ENCODE data around the gene CAMK2D. TPM values are rescaled to one million over a fixed set of nuclear protein-coding genes. Genes with fewer than 3 reads are reported as not detected.

CAMK2D gene
- total RNA-seq, 2 experiments from 2014 or later: 33.6 to 43.1 TPM

- H3K4me1 Mint-ChIP-seq: peaks cover 14% of the 10 kb centered on the region
- H3K9me3 Mint-ChIP-seq (ENCODE audit: low read depth): no peaks in the 10 kb centered on the region
- ATAC-seq (no peak), DNase-seq (no peak)
- peaks cover 40% of the 10 kb centered on the region for H3K36me3 Mint-ChIP-seq
- CTCF ChIA-PET: interaction anchor here (1.0 to 1.3 kb wide), 2 partner anchors 8 to 63 kb away, joined by 3 read pairs; no protein-coding TSS in a partner anchor
- H3K4me3 Mint-ChIP-seq: no peak overlapping the region
- no peaks in the 10 kb centered on the region for H3K27me3 Mint-ChIP-seq
- no peak overlapping the region for H3K27ac Mint-ChIP-seq
Observed at GRCh38 chr4:113610537-113610936, 151.0 kb downstream of the CAMK2D start.

- CTCF ChIA-PET: no interaction called here
- no peak overlapping the region for H3K4me3 Mint-ChIP-seq
- peaks cover 14% of the 10 kb centered on the region for H3K4me1 Mint-ChIP-seq
- H3K27ac Mint-ChIP-seq: no peak overlapping the region
- peaks cover 5% of the 10 kb centered on the region for H3K9me3 Mint-ChIP-seq (ENCODE audit: low read depth)
- ATAC-seq (no peak), DNase-seq (no peak)
- H3K27me3 Mint-ChIP-seq: no peaks in the 10 kb centered on the region
- H3K36me3 Mint-ChIP-seq: peaks cover 48% of the 10 kb centered on the region
Observed at GRCh38 chr4:113607998-113608397, 153.5 kb downstream of the CAMK2D start.

GRCh38 chr4:113607147-113607720 is 154.3 kb downstream of the CAMK2D start:
- Mint-ChIP-seq H3K27me3 (no peaks in the 10 kb centered on the region), H3K4me3 (no peak overlapping the region), H3K9me3 (ENCODE audit: low read depth) (peaks cover 5% of the 10 kb centered on the region), H3K36me3 (peaks cover 53% of the 10 kb centered on the region), H3K4me1 (peaks cover 14% of the 10 kb centered on the region), H3K27ac (no peak overlapping the region)
- no peak for ATAC-seq
- CTCF ChIA-PET: no interaction called here
- DNase-seq: no peak

- no peak overlapping the region for H3K27ac Mint-ChIP-seq
- H3K36me3 Mint-ChIP-seq: peaks cover 54% of the 10 kb centered on the region
- H3K9me3 Mint-ChIP-seq (ENCODE audit: low read depth): peaks cover 5% of the 10 kb centered on the region
- no peaks in the 10 kb centered on the region for H3K27me3 Mint-ChIP-seq
- H3K4me3 Mint-ChIP-seq: no peak overlapping the region
- CTCF ChIA-PET: no interaction called here
- ATAC-seq: no peak
- DNase-seq: no peak
- H3K4me1 Mint-ChIP-seq: peaks cover 14% of the 10 kb centered on the region
Observed at GRCh38 chr4:113604955-113605354, 156.6 kb downstream of the CAMK2D start.

GRCh38 chr4:113603911-113604310 is 157.6 kb downstream of the CAMK2D start:
- Mint-ChIP-seq H3K4me3 (no peak overlapping the region), H3K27me3 (no peaks in the 10 kb centered on the region), H3K27ac (no peak overlapping the region), H3K4me1 (peaks cover 14% of the 10 kb centered on the region), H3K36me3 (peaks cover 50% of the 10 kb centered on the region), H3K9me3 (ENCODE audit: low read depth) (peaks cover 5% of the 10 kb centered on the region)
- ATAC-seq (no peak), DNase-seq (no peak)
- CTCF ChIA-PET: no interaction called here

- peaks cover 51% of the 10 kb centered on the region for H3K36me3 Mint-ChIP-seq
- no peak overlapping the region for H3K4me3 Mint-ChIP-seq
- H3K27me3 Mint-ChIP-seq: no peaks in the 10 kb centered on the region
- ATAC-seq (no peak), DNase-seq (no peak)
- no peak overlapping the region for H3K27ac Mint-ChIP-seq
- peaks cover 10% of the 10 kb centered on the region for H3K4me1 Mint-ChIP-seq
- H3K9me3 Mint-ChIP-seq (ENCODE audit: low read depth): peaks cover 5% of the 10 kb centered on the region
- CTCF ChIA-PET: interaction anchor here (0.7 to 1.1 kb wide), 2 partner anchors 8 to 18 kb away, joined by 3 to 4 read pairs; no protein-coding TSS in a partner anchor
Observed at GRCh38 chr4:113602646-113603228, 158.8 kb downstream of the CAMK2D start.

- no peak overlapping the region for H3K27ac Mint-ChIP-seq
- ATAC-seq (no peak), DNase-seq (no peak)
- H3K4me3 Mint-ChIP-seq: no peak overlapping the region
- peaks cover 5% of the 10 kb centered on the region for H3K9me3 Mint-ChIP-seq (ENCODE audit: low read depth)
- CTCF ChIA-PET: interaction anchor here (1.1 kb wide), 1 partner anchor 17 kb away, joined by 4 read pairs; no protein-coding TSS in a partner anchor
- peaks cover 6% of the 10 kb centered on the region for H3K4me1 Mint-ChIP-seq
- no peaks in the 10 kb centered on the region for H3K27me3 Mint-ChIP-seq
- H3K36me3 Mint-ChIP-seq: peaks cover 44% of the 10 kb centered on the region
Observed at GRCh38 chr4:113601636-113602035, 159.9 kb downstream of the CAMK2D start.

- ATAC-seq (no peak), DNase-seq (no peak)
- H3K4me3 Mint-ChIP-seq: no peak overlapping the region
- peaks cover 18% of the 10 kb centered on the region for H3K4me1 Mint-ChIP-seq
- peaks cover 3% of the 10 kb centered on the region for H3K9me3 Mint-ChIP-seq (ENCODE audit: low read depth)
- CTCF ChIA-PET: no interaction called here
- H3K27ac Mint-ChIP-seq: no peak overlapping the region
- peaks cover 53% of the 10 kb centered on the region for H3K36me3 Mint-ChIP-seq
- H3K27me3 Mint-ChIP-seq: no peaks in the 10 kb centered on the region
Observed at GRCh38 chr4:113596396-113596795, 165.1 kb downstream of the CAMK2D start.

GRCh38 chr4:113594231-113594556 is 167.3 kb downstream of the CAMK2D start:
- Mint-ChIP-seq H3K4me1 (peaks cover 18% of the 10 kb centered on the region), H3K27ac (no peak overlapping the region), H3K9me3 (ENCODE audit: low read depth) (peaks cover 3% of the 10 kb centered on the region), H3K4me3 (no peak overlapping the region), H3K36me3 (peaks cover 49% of the 10 kb centered on the region), H3K27me3 (no peaks in the 10 kb centered on the region)
- DNase-seq (no peak), ATAC-seq (no peak)
- CTCF ChIA-PET: interaction anchor here (0.7 kb wide), 1 partner anchor 11 kb away, joined by 4 read pairs; no protein-coding TSS in a partner anchor

GRCh38 chr4:113593400-113594230 is 167.9 kb downstream of the CAMK2D start:
- H3K27me3 Mint-ChIP-seq: no peaks in the 10 kb centered on the region
- H3K4me1 Mint-ChIP-seq: peaks cover 18% of the 10 kb centered on the region
- CTCF ChIA-PET: interaction anchor here (0.7 to 1.1 kb wide), 2 partner anchors 10 to 87 kb away, joined by 3 to 4 read pairs; no protein-coding TSS in a partner anchor
- ATAC-seq (no peak), DNase-seq (no peak)
- H3K4me3 Mint-ChIP-seq: no peak overlapping the region
- no peak overlapping the region for H3K27ac Mint-ChIP-seq
- peaks cover 3% of the 10 kb centered on the region for H3K9me3 Mint-ChIP-seq (ENCODE audit: low read depth)
- H3K36me3 Mint-ChIP-seq: peaks cover 46% of the 10 kb centered on the region

- H3K4me1 Mint-ChIP-seq: peaks cover 18% of the 10 kb centered on the region
- H3K9me3 Mint-ChIP-seq (ENCODE audit: low read depth): peaks cover 3% of the 10 kb centered on the region
- CTCF ChIA-PET: interaction anchor here (1.2 kb wide), 1 partner anchor 44 kb away, joined by 4 read pairs; no protein-coding TSS in a partner anchor
- ATAC-seq (no peak), DNase-seq (no peak)
- H3K27ac Mint-ChIP-seq: no peak overlapping the region
- H3K4me3 Mint-ChIP-seq: no peak overlapping the region
- peaks cover 38% of the 10 kb centered on the region for H3K36me3 Mint-ChIP-seq
- H3K27me3 Mint-ChIP-seq: no peaks in the 10 kb centered on the region
Observed at GRCh38 chr4:113591982-113592381, 169.6 kb downstream of the CAMK2D start.

- no peak overlapping the region for H3K4me3 Mint-ChIP-seq
- H3K27me3 Mint-ChIP-seq: no peaks in the 10 kb centered on the region
- H3K4me1 Mint-ChIP-seq: peaks cover 17% of the 10 kb centered on the region
- CTCF ChIA-PET: no interaction called here
- no peak overlapping the region for H3K27ac Mint-ChIP-seq
- ATAC-seq (no peak), DNase-seq (no peak)
- H3K9me3 Mint-ChIP-seq (ENCODE audit: low read depth): no peaks in the 10 kb centered on the region
- H3K36me3 Mint-ChIP-seq: peaks cover 24% of the 10 kb centered on the region
Observed at GRCh38 chr4:113588895-113589668, 172.5 kb downstream of the CAMK2D start.

- H3K4me1 Mint-ChIP-seq: peaks cover 13% of the 10 kb centered on the region
- DNase-seq: no peak
- peaks cover 14% of the 10 kb centered on the region for H3K36me3 Mint-ChIP-seq
- no peaks in the 10 kb centered on the region for H3K9me3 Mint-ChIP-seq (ENCODE audit: low read depth)
- H3K27me3 Mint-ChIP-seq: no peaks in the 10 kb centered on the region
- CTCF ChIA-PET: no interaction called here
- H3K27ac Mint-ChIP-seq: no peak overlapping the region
- H3K4me3 Mint-ChIP-seq: no peak overlapping the region
- ATAC-seq: no peak
Observed at GRCh38 chr4:113587640-113588275, 173.8 kb downstream of the CAMK2D start.

All from activated CD8-positive, alpha-beta memory T cell treated with anti-CD3 and anti-CD28 coated beads, Interleukin-2, amount 10 ng/mL, durations not matched to agents 7 days and 5 days (primary cell).